Measurements from ENCODE around the gene CFAP97. TPM values are rescaled to one million over a fixed set of nuclear protein-coding genes. Genes with fewer than 3 reads are reported as not detected.
A peak's percentile ranks its signal among the peaks of the same experiment; 100 is the strongest.
"Not testable (repeated sequence)": the region's sequence is repeated elsewhere in the genome, so short reads cannot be mapped to it uniquely, and the experiment has no call there.

CFAP97 gene
- total RNA-seq, 5 donors from 2014 or later (not counting 1 experiment from before 2014, with no cell fraction given) = 29.8 to 35.3 (median 31.8) TPM

- peak overlapping the region in 1 of 2 donors; percentile 12 for H3K27ac Mint-ChIP-seq
- 100% methylated on average over 3 of the region's 8 CpGs for WGBS (ENCODE audit: insufficient coverage)
- Histone ChIP-seq H3K27ac (ENCODE audit: low read length) (no peak overlapping the region), H3K9me3 (no peaks in the 10 kb centered on the region), H3K36me3 (ENCODE audit: control insufficient read depth in 2 of 2, extremely low read depth in 1 of 2, insufficient read depth in 1 of 2, low read length in 1 of 2) (no peaks in the 10 kb centered on the region), H3K4me3 (ENCODE audit: control insufficient read depth in 1 of 2, extremely low read depth in 1 of 2, low read length in 1 of 2) (no peak overlapping the region), H3K27me3 (replicated peaks in 1 of 2; ENCODE audit: control insufficient read depth in 2 of 2, extremely low read depth in 1 of 2, insufficient read depth in 2 of 2, low read length in 1 of 2) (peaks cover 0 to 3% of the 10 kb centered on the region in 2 experiments), H3K4me1 (ENCODE audit: control insufficient read depth in 1 of 2, extremely low read depth in 1 of 2, insufficient read depth in 2 of 2, low read length in 2 of 2) (peaks cover 27 to 42% of the 10 kb centered on the region in 2 experiments)
- ChIA-PET POLR2A (interaction anchor here in 1 of 2 donors (1.5 kb wide), 1 partner anchor 48 kb away, joined by 5 read pairs; no protein-coding TSS in a partner anchor), CTCF (no interaction called here)
- peaks cover 46 to 55% (median 48%) of the 10 kb centered on the region in 3 donors for H3K4me1 Mint-ChIP-seq
- H3K9me3 Mint-ChIP-seq = no peaks in the 10 kb centered on the region
- DNase-seq = no peak
- no peaks in the 10 kb centered on the region for H3K36me3 Mint-ChIP-seq
- ATAC-seq (replicated peaks in 1 of 4) = no peak
- H3K4me3 Mint-ChIP-seq = no peak overlapping the region
- H3K27me3 Mint-ChIP-seq = no peaks in the 10 kb centered on the region
Measured at GRCh38 chr4:185205697-185206342, 2.0 kb upstream of the CFAP97 start.

GRCh38 chr4:185205073-185205472 is 1.3 kb upstream of the CFAP97 start:
- H3K4me3 Mint-ChIP-seq = peak overlapping the region; percentile 83 to 95 (median 95)
- Histone ChIP-seq H3K27ac (ENCODE audit: low read length) (peak overlapping the region; percentile 84), H3K4me1 (ENCODE audit: control insufficient read depth in 1 of 2, extremely low read depth in 1 of 2, insufficient read depth in 2 of 2, low read length in 2 of 2) (peaks cover 21 to 38% of the 10 kb centered on the region in 2 experiments)
- H3K9me3 Mint-ChIP-seq; H3K27me3 ChIP-seq (replicated peaks in 1 of 2; ENCODE audit: control insufficient read depth in 2 of 2, extremely low read depth in 1 of 2, insufficient read depth in 2 of 2, low read length in 1 of 2); DNase-seq; H3K27me3 Mint-ChIP-seq; H3K4me3 ChIP-seq (ENCODE audit: control insufficient read depth in 1 of 2, extremely low read depth in 1 of 2, low read length in 1 of 2); H3K36me3 Mint-ChIP-seq; H3K9me3 ChIP-seq; ATAC-seq (replicated peaks in 1 of 4); H3K36me3 ChIP-seq (ENCODE audit: control insufficient read depth in 2 of 2, extremely low read depth in 1 of 2, insufficient read depth in 1 of 2, low read length in 1 of 2): not testable (repeated sequence)
- peak overlapping the region; percentile 72 to 92 for H3K27ac Mint-ChIP-seq
- ChIA-PET POLR2A (interaction anchor here in 1 of 2 donors (1.5 kb wide), 1 partner anchor 49 kb away, joined by 5 read pairs; no protein-coding TSS in a partner anchor), CTCF (interaction anchor here in 1 of 2 donors (0.9 kb wide), 1 partner anchor 49 kb away, joined by 4 read pairs; no protein-coding TSS in a partner anchor)
- WGBS (ENCODE audit: insufficient coverage) = 92% methylated on average over 8 of the region's 13 CpGs
- peaks cover 48 to 56% (median 49%) of the 10 kb centered on the region in 3 donors for H3K4me1 Mint-ChIP-seq

- no peak for ATAC-seq (replicated peaks in 1 of 4)
- CTCF ChIA-PET = interaction anchor here in 1 of 2 donors (0.6 to 0.9 kb wide), 2 partner anchors 16 to 50 kb away, joined by 4 to 5 read pairs; no protein-coding TSS in a partner anchor
- Histone ChIP-seq H3K36me3 (ENCODE audit: control insufficient read depth in 2 of 2, extremely low read depth in 1 of 2, insufficient read depth in 1 of 2, low read length in 1 of 2) (no peaks in the 10 kb centered on the region), H3K4me1 (ENCODE audit: control insufficient read depth in 1 of 2, extremely low read depth in 1 of 2, insufficient read depth in 2 of 2, low read length in 2 of 2) (peaks cover 21 to 38% of the 10 kb centered on the region in 2 experiments), H3K4me3 (ENCODE audit: control insufficient read depth in 1 of 2, extremely low read depth in 1 of 2, low read length in 1 of 2) (peak overlapping the region; percentile 59 to 64), H3K27ac (ENCODE audit: low read length) (peak overlapping the region; percentile 84), H3K9me3 (no peaks in the 10 kb centered on the region), H3K27me3 (replicated peaks in 1 of 2; ENCODE audit: control insufficient read depth in 2 of 2, extremely low read depth in 1 of 2, insufficient read depth in 2 of 2, low read length in 1 of 2) (no peaks in the 10 kb centered on the region)
- Mint-ChIP-seq H3K4me1 (peaks cover 53 to 62% (median 54%) of the 10 kb centered on the region in 3 donors), H3K36me3 (peaks cover 4% of the 10 kb centered on the region), H3K27me3 (no peaks in the 10 kb centered on the region), H3K9me3 (no peaks in the 10 kb centered on the region), H3K4me3 (peak overlapping the region; percentile 83 to 95 (median 95)), H3K27ac (peak overlapping the region; percentile 72 to 92)
- no CpG with 5 or more reads among the region's 14 CpGs for WGBS (ENCODE audit: insufficient coverage)
- POLR2A ChIA-PET = interaction anchor here in 1 of 2 donors (0.7 to 1.5 kb wide), 2 partner anchors 50 to 221 kb away, joined by 3 to 5 read pairs; no protein-coding TSS in a partner anchor
- DNase-seq = peak in 1 of 35 experiments; percentile 32
Measured at GRCh38 chr4:185204238-185204910, 574 bp upstream of the CFAP97 start.

- Histone ChIP-seq H3K27ac (ENCODE audit: low read length) (peak overlapping the region; percentile 65), H3K4me1 (ENCODE audit: control insufficient read depth in 1 of 2, extremely low read depth in 1 of 2, insufficient read depth in 2 of 2, low read length in 2 of 2) (peaks cover 19 to 32% of the 10 kb centered on the region in 2 experiments), H3K9me3 (no peaks in the 10 kb centered on the region), H3K4me3 (ENCODE audit: control insufficient read depth in 1 of 2, extremely low read depth in 1 of 2, low read length in 1 of 2) (peak overlapping the region; percentile 42 to 72), H3K36me3 (ENCODE audit: control insufficient read depth in 2 of 2, extremely low read depth in 1 of 2, insufficient read depth in 1 of 2, low read length in 1 of 2) (no peaks in the 10 kb centered on the region), H3K27me3 (replicated peaks in 1 of 2; ENCODE audit: control insufficient read depth in 2 of 2, extremely low read depth in 1 of 2, insufficient read depth in 2 of 2, low read length in 1 of 2) (no peaks in the 10 kb centered on the region)
- Mint-ChIP-seq H3K9me3 (no peaks in the 10 kb centered on the region), H3K36me3 (peaks cover 4% of the 10 kb centered on the region), H3K4me3 (peak overlapping the region; percentile 93 to 95 (median 95)), H3K4me1 (peaks cover 43 to 58% (median 49%) of the 10 kb centered on the region in 3 donors), H3K27ac (peak overlapping the region; percentile 97 to 99), H3K27me3 (no peaks in the 10 kb centered on the region)
- 92% methylated on average over 2 of the region's 8 CpGs for WGBS (ENCODE audit: insufficient coverage)
- ATAC-seq (replicated peaks in 1 of 4) = no peak
- ChIA-PET CTCF (no interaction called here), POLR2A (no interaction called here)
- peak in 2 of 35 experiments; percentile 5 to 10 for DNase-seq
Measured at GRCh38 chr4:185202984-185203485, 765 bp downstream of the CFAP97 start.

GRCh38 chr4:185201977-185202962 is 1.5 kb downstream of the CFAP97 start:
- no peaks in the 10 kb centered on the region for H3K27me3 Mint-ChIP-seq
- Histone ChIP-seq H3K36me3 (ENCODE audit: control insufficient read depth in 2 of 2, extremely low read depth in 1 of 2, insufficient read depth in 1 of 2, low read length in 1 of 2) (no peaks in the 10 kb centered on the region), H3K9me3 (no peaks in the 10 kb centered on the region), H3K27ac (ENCODE audit: low read length) (peak overlapping the region; percentile 65), H3K4me1 (ENCODE audit: control insufficient read depth in 1 of 2, extremely low read depth in 1 of 2, insufficient read depth in 2 of 2, low read length in 2 of 2) (peaks cover 19 to 32% of the 10 kb centered on the region in 2 experiments), H3K4me3 (ENCODE audit: control insufficient read depth in 1 of 2, extremely low read depth in 1 of 2, low read length in 1 of 2) (peak overlapping the region in 1 of 2 donors; percentile 42), H3K27me3 (replicated peaks in 1 of 2; ENCODE audit: control insufficient read depth in 2 of 2, extremely low read depth in 1 of 2, insufficient read depth in 2 of 2, low read length in 1 of 2) (no peaks in the 10 kb centered on the region)
- H3K36me3 Mint-ChIP-seq = peaks cover 4% of the 10 kb centered on the region
- POLR2A ChIA-PET = interaction anchor here in 1 of 2 donors (0.6 kb wide), 1 partner anchor 266 kb away, joined by 3 read pairs; no protein-coding TSS in a partner anchor
- peak in 21 of 35 experiments; percentile 12 to 55 (median 30) for DNase-seq
- WGBS (ENCODE audit: insufficient coverage) = 68% methylated on average over 8 of the region's 16 CpGs
- peak overlapping the region; percentile 97 to 99 for H3K27ac Mint-ChIP-seq
- H3K4me1 Mint-ChIP-seq = peaks cover 43 to 62% (median 53%) of the 10 kb centered on the region in 3 donors
- CTCF ChIA-PET = interaction anchor here (0.8 to 0.9 kb wide), 3 partner anchors 18 to 222 kb away, joined by 3 to 4 read pairs (median 3); no protein-coding TSS in a partner anchor
- ATAC-seq (replicated peaks in 1 of 4) = no peak
- H3K4me3 Mint-ChIP-seq = peak overlapping the region; percentile 93 to 95 (median 95)
- H3K9me3 Mint-ChIP-seq = no peaks in the 10 kb centered on the region
